ENCODE results near the gene STX10. TPM values are rescaled to one million over a fixed set of nuclear protein-coding genes. Genes with fewer than 3 reads are reported as not detected.

The STX10 gene
- polyA plus RNA-seq, 2 of the 4 experiments (the other 2 are of a cell fraction): 41.5 to 61.2 TPM

GRCh38 chr19:13117772-13118423 is 32.3 kb downstream of the STX10 start, which contains the start of gene NACC1:
TSS of gene NACC1 (plus strand) at chr19:13118264. CDS start at chr19:13135208, 16,944 bp downstream.
- peak; percentile 86 to 87 for DNase-seq (ENCODE audit: low read depth in 1 of 2, low spot score in 1 of 2)
- H3K9me3 ChIP-seq: no peaks in the 10 kb centered on the region
- ChIA-PET POLR2A (interaction anchor here (1.0 to 1.3 kb wide), 2 partner anchors 35 to 52 kb away, joined by 4 to 12 read pairs; no protein-coding TSS in a partner anchor), CTCF (interaction anchor here (1.2 to 2.2 kb wide), 4 partner anchors 13 to 140 kb away, joined by 4 read pairs; no protein-coding TSS in a partner anchor)
- peaks cover 25% of the 10 kb centered on the region for H3K4me1 ChIP-seq
- H3K27ac ChIP-seq: peak within 1 kb of the TSS; percentile 98 to 99
- no peak for FAIRE-seq
- TF ChIP-seq JUN (IDR thresholded peaks at IDR 0.05): peak in 1 of 2 experiments; percentile 52; a peak in 3 of 5 replicates
- TF ChIP-seq POLR2A (IDR thresholded peaks at IDR 0.05; ENCODE audit: low read length): no peak; the same call in 1 of the 2 replicates
- TF ChIP-seq MAX (IDR thresholded peaks at IDR 0.05): peak; percentile 38
- TF ChIP-seq E2F6 (IDR thresholded peaks at IDR 0.05; ENCODE audit: borderline replicate concordance, low read depth): no peak
- no peak for TF ChIP-seq BCL3 (IDR thresholded peaks at IDR 0.05)
- TF ChIP-seq EHF (CRISPR knock-in tag; IDR thresholded peaks at IDR 0.05): no peak
- TF ChIP-seq HMGXB4 (CRISPR knock-in tag; IDR thresholded peaks at IDR 0.05; ENCODE audit: borderline replicate concordance): no peak
- TF ChIP-seq CHD4 (IDR thresholded peaks at IDR 0.05; ENCODE audit: borderline replicate concordance): peak; percentile 44; the same call in 1 of the 2 replicates
- TF ChIP-seq HOXA7 (CRISPR knock-in tag; IDR thresholded peaks at IDR 0.05): no peak
- TF ChIP-seq USF2 (IDR thresholded peaks at IDR 0.05): no peak
- H3K4me2 ChIP-seq: peak within 1 kb of the TSS; percentile 96
- WGBS (ENCODE audit: missing lambda C conversion rate): under 1% methylated on average over 19 of the region's 65 CpGs
- ATAC-seq: peak; percentile 88 to 90
- H3K4me3 ChIP-seq: peak within 1 kb of the TSS; percentile 100

GRCh38 chr19:13117176-13117771 is 32.9 kb downstream of the STX10 start:
- DNase-seq (ENCODE audit: low read depth in 1 of 2, low spot score in 1 of 2) (no peak), ATAC-seq (peak; percentile 11 to 39; a peak in 4 of 6 replicates)
- WGBS (ENCODE audit: missing lambda C conversion rate): 6% methylated on average over 18 of the region's 20 CpGs

GRCh38 chr19:13116282-13117175 is 33.6 kb downstream of the STX10 start, which contains the start of gene TRMT1:
TSS of gene TRMT1 (minus strand) at chr19:13116740. CDS start at chr19:13116399, 341 bp downstream.
- H3K4me2 ChIP-seq: peak within 1 kb of the TSS; percentile 96
- peak; percentile 91 to 93 for DNase-seq (ENCODE audit: low read depth in 1 of 2, low spot score in 1 of 2)
- POLR2A ChIA-PET: no interaction called here
- peak; percentile 71 to 75 for ATAC-seq
- FAIRE-seq: no peak
- peak within 1 kb of the TSS; percentile 79 to 99 for H3K27ac ChIP-seq
- CTCF ChIA-PET: interaction anchor here (0.5 to 1.9 kb wide), 6 partner anchors 23 to 151 kb away, joined by 3 to 8 read pairs (median 4); partner anchors contain the start of genes IER2 and STX10
- H3K9me3 ChIP-seq: no peaks in the 10 kb centered on the region
- H3K4me1 ChIP-seq: peaks cover 25% of the 10 kb centered on the region
- under 1% methylated on average over 25 of the region's 51 CpGs for WGBS (ENCODE audit: missing lambda C conversion rate)
- H3K4me3 ChIP-seq: peak within 1 kb of the TSS; percentile 100
- TF ChIP-seq MAFK (IDR thresholded peaks at IDR 0.05; ENCODE audit: partially characterized antibody) (peak; percentile 81), CBX2 (IDR thresholded peaks at IDR 0.05; ENCODE audit: borderline replicate concordance, low read depth) (no peak), KDM5A (IDR thresholded peaks at IDR 0.05) (peak; percentile 99), KDM1A (IDR thresholded peaks at IDR 0.05; ENCODE audit: low read depth) (peak; percentile 99), CTCF (IDR thresholded peaks at IDR 0.05) (no peak), JUN (IDR thresholded peaks at IDR 0.05) (peak; percentile 59 to 68; a peak in 4 of 5 replicates), USF2 (IDR thresholded peaks at IDR 0.05) (peak; percentile 77), E2F6 (IDR thresholded peaks at IDR 0.05; ENCODE audit: borderline replicate concordance, low read depth) (0 out of 2 replicates have a peak, but pooled peaks have one; percentile 26), POLR2A (IDR thresholded peaks at IDR 0.05; ENCODE audit: low read length) (peak; percentile 46), ZFP36 (IDR thresholded peaks at IDR 0.05; ENCODE audit: borderline replicate concordance, partially characterized antibody) (peak; percentile 60), RCOR1 (IDR thresholded peaks at IDR 0.05; ENCODE audit: low read depth, low read length) (peak; percentile 73; the same call in 1 of the 2 replicates)

More at GRCh38 chr19:13117176-13117771, 32.9 kb downstream of the STX10 start:
- FAIRE-seq: no peak
- TF ChIP-seq MYC (IDR thresholded peaks at IDR 0.05; ENCODE audit: borderline replicate concordance, low read length) (no peak), CHD4 (IDR thresholded peaks at IDR 0.05; ENCODE audit: borderline replicate concordance) (peak; percentile 8; the same call in 1 of the 2 replicates)
- H3K9me3 ChIP-seq: no peaks in the 10 kb centered on the region
- H3K27ac ChIP-seq: peak overlapping the region; percentile 79 to 99
- CTCF ChIA-PET: interaction anchor here (1.2 to 1.8 kb wide), 4 partner anchors 14 to 152 kb away, joined by 4 to 5 read pairs (median 4); no protein-coding TSS in a partner anchor
- POLR2A ChIA-PET: interaction anchor here (1.0 to 1.3 kb wide), 2 partner anchors 35 to 53 kb away, joined by 4 to 12 read pairs; no protein-coding TSS in a partner anchor
- peak overlapping the region; percentile 76 for H3K4me2 ChIP-seq
- H3K4me1 ChIP-seq: peaks cover 25% of the 10 kb centered on the region
- peak overlapping the region; percentile 100 for H3K4me3 ChIP-seq
